Ecto neural progenitor cell (in vitro differentiated cells): ENCODE data around the gene PDE7B.

Source experiments
- DNase-seq: peaks from one replicate; pipeline ENCODE4 v3.0.0-alpha.2; 2018; ENCODE audit warnings: low spot score

Gene PDE7B

GRCh38 chr6:136150961-136151360 lies 299.5 kb downstream of the PDE7B start:
- DNase-seq, result no peak

- DNase-seq, result no peak
Measured at GRCh38 chr6:136153707-136154375, 302.3 kb downstream of the PDE7B start.

- DNase-seq, result no peak
Measured at GRCh38 chr6:136155191-136155590, 303.7 kb downstream of the PDE7B start.

GRCh38 chr6:136157743-136158142 lies 306.2 kb downstream of the PDE7B start:
- no peak for DNase-seq

- DNase-seq, result no peak
Measured at GRCh38 chr6:136158387-136158821, 306.9 kb downstream of the PDE7B start.

GRCh38 chr6:136158971-136159370 lies 307.5 kb downstream of the PDE7B start:
- DNase-seq, result no peak

GRCh38 chr6:136160250-136160649 lies 308.7 kb downstream of the PDE7B start:
- no peak for DNase-seq

- DNase-seq, result no peak
Measured at GRCh38 chr6:136161950-136162349, 310.4 kb downstream of the PDE7B start.

GRCh38 chr6:136163260-136163659 lies 311.8 kb downstream of the PDE7B start:
- no peak for DNase-seq

GRCh38 chr6:136166815-136167214 lies 315.3 kb downstream of the PDE7B start:
- no peak for DNase-seq

- DNase-seq, result no peak
Measured at GRCh38 chr6:136169394-136170148, 318.1 kb downstream of the PDE7B start.

GRCh38 chr6:136171231-136171630 lies 319.7 kb downstream of the PDE7B start:
- DNase-seq, result no peak

GRCh38 chr6:136173519-136174507 lies 322.3 kb downstream of the PDE7B start:
- no peak for DNase-seq

- DNase-seq, result no peak
Measured at GRCh38 chr6:136174510-136174909, 323.0 kb downstream of the PDE7B start.

- no peak for DNase-seq
Measured at GRCh38 chr6:136175873-136176272, 324.4 kb downstream of the PDE7B start.

GRCh38 chr6:136178749-136179148 lies 327.2 kb downstream of the PDE7B start:
- no peak for DNase-seq

GRCh38 chr6:136180704-136181511 lies 329.4 kb downstream of the PDE7B start:
- DNase-seq, result no peak

- DNase-seq, result no peak
Measured at GRCh38 chr6:136181512-136181833, 330.0 kb downstream of the PDE7B start.

- no peak for DNase-seq
Measured at GRCh38 chr6:136181861-136182260, 330.4 kb downstream of the PDE7B start.

- no peak for DNase-seq
Measured at GRCh38 chr6:136184738-136185137, 333.2 kb downstream of the PDE7B start.

- no peak for DNase-seq
Measured at GRCh38 chr6:136186363-136186762, 334.9 kb downstream of the PDE7B start.

GRCh38 chr6:136188486-136188885 lies 337.0 kb downstream of the PDE7B start:
- DNase-seq, result no peak
